NCI-H146 (cell line): ENCODE results near the gene GPRIN1.
A peak's percentile ranks its signal among the peaks of the same experiment; 100 is the strongest.
"Not testable (repeated sequence)": the region's sequence is repeated elsewhere in the genome, so short reads cannot be mapped to it uniquely, and the experiment has no call there.

Source experiments
- DNase-seq: peaks from one replicate; lab custom pipeline; 2025; lab: John Stamatoyannopoulos, UW

GPRIN1 gene

GRCh38 chr5:176575066-176575465, 34.9 kb downstream of the GPRIN1 start:
- no peak for DNase-seq

GRCh38 chr5:176574297-176574591, 35.7 kb downstream of the GPRIN1 start:
- DNase-seq, result no peak

- peak; percentile 46 for DNase-seq
Measured at GRCh38 chr5:176573564-176574296, 36.2 kb downstream of the GPRIN1 start.

DNA sequence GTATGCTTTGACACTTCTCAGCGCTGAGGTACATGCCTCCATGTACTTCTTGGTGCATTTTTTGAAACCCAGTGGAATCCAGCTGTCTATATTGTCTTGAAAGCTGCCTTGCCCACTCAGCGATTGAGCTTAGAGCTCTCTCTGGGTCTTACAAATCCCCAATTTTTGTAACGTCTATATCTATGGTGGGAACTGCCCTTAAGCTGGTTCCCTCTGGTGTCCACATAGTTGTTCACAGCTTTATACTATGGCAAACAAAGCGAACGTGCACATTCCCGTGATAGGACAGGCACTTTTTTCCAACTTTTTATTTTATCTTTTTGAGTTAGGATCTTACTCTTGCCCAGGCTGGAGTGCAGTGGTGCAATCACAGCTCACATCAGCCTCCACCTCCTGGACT, 39.9 kb downstream of the GPRIN1 start:
- no peak for DNase-seq

DNA sequence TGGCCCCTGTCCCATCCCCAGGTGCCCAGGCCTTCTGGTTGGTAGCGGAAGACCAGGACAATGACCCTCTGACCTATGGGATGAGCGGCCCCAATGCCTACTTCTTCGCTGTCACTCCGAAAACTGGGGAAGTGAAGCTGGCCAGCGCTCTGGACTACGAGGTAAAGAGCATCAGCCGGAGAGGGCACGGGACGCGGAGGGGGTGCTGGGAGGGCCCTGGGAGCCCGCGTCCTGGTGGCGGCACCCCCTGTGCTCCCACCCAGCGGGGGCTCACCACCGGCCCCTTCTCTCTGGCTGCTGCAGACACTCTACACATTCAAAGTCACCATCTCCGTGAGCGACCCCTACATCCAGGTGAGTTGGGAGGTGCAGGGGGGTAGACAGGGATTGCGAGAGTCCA, 41.3 kb downstream of the GPRIN1 start:
- DNase-seq, result no peak

GRCh38 chr5:176565760-176566288, 44.1 kb downstream of the GPRIN1 start:
- DNase-seq, result no peak

DNA sequence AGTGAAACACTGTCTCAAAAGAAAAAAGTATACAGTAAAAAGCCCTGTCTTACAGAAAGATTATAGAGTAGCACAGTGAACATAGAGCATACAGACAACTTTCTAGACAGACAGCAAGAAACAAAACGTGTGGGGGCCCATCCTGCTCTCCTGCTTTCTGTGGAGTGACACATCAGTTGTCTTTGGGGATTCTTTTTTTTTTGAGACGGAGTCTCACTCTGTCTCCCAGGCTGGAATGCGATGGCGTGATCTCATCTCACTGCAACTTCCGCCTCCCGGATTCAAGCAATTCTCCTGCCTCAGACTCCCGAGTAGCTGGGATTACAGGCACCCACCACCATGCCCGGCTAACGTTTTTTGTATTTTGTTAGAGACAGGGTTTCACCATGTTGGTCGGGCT, 46.0 kb downstream of the GPRIN1 start:
- no peak for DNase-seq

DNA sequence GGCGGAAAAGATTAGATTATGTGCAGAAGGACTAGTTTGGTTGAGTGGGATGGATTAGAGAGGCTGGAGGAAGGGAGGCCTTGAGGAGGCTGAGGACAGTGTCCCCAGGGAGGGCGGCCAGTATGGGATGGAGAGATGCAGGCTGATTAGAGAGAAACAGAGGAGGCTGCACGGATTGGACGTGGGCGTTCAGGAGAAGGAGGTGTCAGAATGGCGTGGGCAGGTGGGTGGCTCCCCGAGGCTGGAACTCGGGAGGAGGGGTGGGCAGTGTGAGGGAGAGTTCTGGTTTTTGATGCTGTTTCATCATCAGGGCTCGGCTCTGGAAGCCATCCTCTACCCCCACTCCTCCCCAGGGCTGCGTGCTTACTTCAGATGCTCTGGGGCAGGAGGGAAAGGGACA, 47.8 kb downstream of the GPRIN1 start:
- DNase-seq, result no peak

GRCh38 chr5:176561259-176561658, 48.7 kb downstream of the GPRIN1 start:
- DNase-seq, result no peak

- DNase-seq, result no peak
Measured at GRCh38 chr5:176560364-176560763, 49.6 kb downstream of the GPRIN1 start.

DNA sequence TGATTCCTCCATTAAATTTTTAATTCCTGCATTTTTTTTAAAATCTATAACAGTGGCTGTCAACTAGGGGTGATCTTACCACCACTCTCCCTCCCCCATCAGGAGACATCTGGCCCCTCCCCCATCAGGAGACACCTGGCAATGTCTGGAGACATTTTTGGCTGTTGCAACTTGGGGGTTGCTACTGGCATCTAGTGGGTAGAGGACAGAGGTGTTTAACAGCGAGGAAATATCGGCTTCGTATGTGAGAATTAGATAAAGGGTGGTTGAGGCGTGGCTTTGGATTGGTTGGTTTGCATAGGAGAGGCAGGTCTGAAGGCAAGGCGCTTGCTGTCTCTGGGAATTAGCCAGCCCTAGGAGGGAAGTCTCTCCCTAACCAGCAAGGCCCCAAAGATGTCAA, 50.3 kb downstream of the GPRIN1 start:
- no peak for DNase-seq

- DNase-seq, result no peak
Measured at GRCh38 chr5:176557846-176558245, 52.1 kb downstream of the GPRIN1 start.

DNA sequence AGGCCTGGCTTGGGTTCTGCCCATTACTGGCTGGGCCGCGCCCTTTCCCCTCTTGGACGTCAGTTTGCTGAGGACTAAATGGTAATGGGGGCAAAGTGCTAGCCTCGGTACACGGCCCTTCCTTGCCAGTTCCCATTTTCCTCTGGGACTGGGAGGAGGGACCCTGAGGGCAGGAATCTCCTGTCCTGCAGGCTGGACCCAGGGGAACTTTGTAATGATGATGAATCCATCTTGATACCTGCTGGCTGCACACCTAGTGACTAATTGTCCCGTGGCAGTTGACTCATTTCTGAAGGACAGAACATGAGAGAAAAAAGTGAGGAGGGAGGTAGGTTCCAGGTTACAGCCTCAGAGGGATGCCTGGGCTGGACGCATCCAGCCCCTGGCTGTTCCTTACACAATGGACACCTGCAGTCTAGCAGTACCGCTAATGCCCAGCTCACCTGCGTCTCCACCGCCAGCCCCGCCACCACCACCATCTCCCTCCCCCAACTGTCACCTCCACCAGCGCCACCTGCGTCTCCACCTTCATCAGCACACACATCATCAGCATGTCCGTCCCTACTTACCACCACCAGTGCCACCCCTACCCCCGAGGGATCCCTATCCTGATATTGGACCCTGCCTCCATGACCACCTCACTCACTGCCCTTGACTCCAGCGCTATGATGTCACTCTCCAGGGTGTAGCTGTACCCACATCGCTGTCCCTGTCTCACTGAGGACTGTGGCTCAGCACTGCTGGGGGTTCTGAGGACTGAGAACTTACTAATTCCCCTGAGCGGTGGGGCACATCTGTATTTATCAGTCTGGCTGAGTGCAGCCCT, 56.5 kb downstream of the GPRIN1 start:
- DNase-seq, result peak; percentile 44

GRCh38 chr5:176552332-176552869, 57.6 kb downstream of the GPRIN1 start:
- DNase-seq, result no peak

DNA sequence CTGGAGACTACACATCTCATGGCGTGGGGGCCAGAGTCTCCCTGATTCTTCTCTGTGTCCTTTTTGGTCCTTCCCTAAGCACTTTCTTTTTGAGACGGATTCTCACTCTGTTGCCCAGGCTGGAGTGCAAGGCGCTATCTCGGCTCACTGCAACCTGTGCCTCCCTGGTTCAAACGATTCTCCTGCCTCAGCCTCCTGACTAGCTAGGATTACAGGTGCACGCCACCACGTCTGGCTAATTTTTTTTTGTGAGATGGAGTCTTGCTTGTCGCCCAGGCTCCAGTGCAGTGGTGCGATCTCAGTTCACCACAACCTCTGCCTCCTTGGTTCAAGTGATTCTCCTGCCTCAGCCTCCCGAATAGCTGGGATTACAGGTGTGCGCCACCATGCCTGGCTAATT, 59.0 kb downstream of the GPRIN1 start:
- not testable (repeated sequence) for DNase-seq

DNA sequence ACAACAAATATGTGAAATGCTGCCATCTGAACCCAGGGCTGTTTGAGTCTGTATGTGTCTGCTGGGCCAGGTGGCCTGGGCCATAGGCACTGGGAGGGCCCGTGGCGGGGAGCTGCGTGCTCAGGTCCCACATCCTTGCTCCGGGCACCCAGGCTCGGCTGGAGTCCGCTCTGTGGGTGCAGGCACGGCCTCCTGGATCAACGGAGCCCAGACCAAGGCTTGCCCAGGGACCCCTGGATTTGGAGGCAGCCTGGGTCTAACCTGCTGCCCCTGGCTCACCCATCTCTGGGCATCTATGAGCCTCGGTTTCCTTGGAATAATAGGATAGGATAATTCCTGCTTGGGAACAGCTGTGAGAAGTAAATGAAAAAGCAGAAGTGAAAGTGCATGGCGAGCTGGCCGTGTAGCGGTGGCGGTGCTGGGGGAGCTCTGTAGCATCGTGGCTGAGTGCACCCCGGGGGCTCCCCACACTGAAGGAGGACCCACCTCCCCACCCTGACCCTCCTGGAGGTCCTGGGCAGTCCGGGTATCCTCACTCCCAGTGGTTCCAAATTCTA, 59.6 kb downstream of the GPRIN1 start:
- DNase-seq, result no peak

DNA sequence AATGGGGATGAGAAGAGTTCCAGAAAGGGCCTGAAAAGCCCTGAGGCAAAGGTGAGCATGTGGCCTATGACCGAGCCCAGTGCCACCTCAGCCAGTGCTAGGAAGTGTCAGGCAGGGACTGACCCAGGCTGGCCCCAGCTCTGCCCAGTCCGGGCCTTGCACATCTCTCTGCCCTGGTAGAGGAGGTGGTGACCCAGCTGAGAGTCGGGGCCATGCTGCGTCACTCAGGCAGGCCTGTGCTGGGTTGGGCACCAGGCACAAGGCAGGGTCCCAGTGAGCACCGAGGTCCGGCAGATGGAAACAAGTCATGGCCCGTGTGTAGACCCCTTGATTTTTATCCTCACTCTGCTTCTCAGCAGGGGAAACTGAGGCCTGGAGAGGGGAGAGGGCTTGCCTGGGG, 60.1 kb downstream of the GPRIN1 start:
- DNase-seq, result no peak

GRCh38 chr5:176548967-176549444, 61.0 kb downstream of the GPRIN1 start, which contains the start of gene CDHR2:
TSS of gene CDHR2 (plus strand) at chr5:176549342. CDS start at chr5:176565353, 16,011 bp downstream.
- no peak for DNase-seq

DNA sequence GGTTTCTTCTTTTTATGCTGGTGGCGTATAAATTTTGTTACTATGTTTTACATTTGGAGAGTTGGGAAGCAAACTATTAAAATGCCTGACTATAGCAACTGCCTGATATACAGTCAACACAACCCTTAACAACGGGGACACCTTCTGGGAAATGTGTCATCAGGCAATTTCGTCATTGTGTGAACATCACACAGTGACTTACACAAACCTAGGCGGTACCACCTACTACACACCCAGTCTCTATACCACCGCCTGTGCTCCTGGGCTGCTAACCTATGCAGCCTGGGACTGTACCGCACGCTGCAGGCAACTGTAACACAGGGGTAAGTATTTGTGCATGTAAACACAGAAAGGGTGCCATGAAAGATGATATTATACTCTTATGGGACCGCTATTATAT, 62.2 kb downstream of the GPRIN1 start:
- no peak for DNase-seq
